ENCODE measurements around the gene USP40.

Gene USP40

GRCh38 chr2:233473386-233473791 is 93.2 kb downstream of the USP40 start:
- Histone ChIP-seq H3K14ac (ENCODE audit: low read length) (no peak overlapping the region), H3K18ac (ENCODE audit: low read length) (no peak overlapping the region), H4K91ac (ENCODE audit: low read depth, low read length) (no peak overlapping the region), H3K23ac (ENCODE audit: low read length) (no peak overlapping the region), H3K4me2 (ENCODE audit: low read length) (no peak overlapping the region), H2BK5ac (ENCODE audit: low read depth, low read length, poor library complexity) (no peak overlapping the region), H3K27me3 (ENCODE audit: insufficient read depth, low read length) (no peaks in the 10 kb centered on the region), H2AFZ (ENCODE audit: insufficient read depth, low read length, poor library complexity) (no peak overlapping the region), H3K9me3 (ENCODE audit: insufficient read depth, low read depth, low read length) (no peaks in the 10 kb centered on the region), H3K27ac (ENCODE audit: low read depth, low read length) (no peak overlapping the region), H4K12ac (ENCODE audit: low read depth, low read length) (no peak overlapping the region), H3K4me3 (ENCODE audit: low read depth, low read length) (no peak overlapping the region), H2BK12ac (ENCODE audit: low read length) (no peak overlapping the region), H2BK120ac (ENCODE audit: insufficient read depth, low read length, poor library complexity) (no peak overlapping the region), H3K4ac (ENCODE audit: low read depth, low read length) (no peak overlapping the region), H3K9ac (ENCODE audit: low read length) (no peak overlapping the region), H3K36me3 (ENCODE audit: control insufficient read depth in 1 of 2, insufficient read depth in 2 of 2, low read length in 2 of 2) (peaks cover 37 to 40% of the 10 kb centered on the region in 2 experiments), H4K8ac (ENCODE audit: low read depth, low read length) (no peak overlapping the region), H3K79me2 (ENCODE audit: control insufficient read depth, insufficient read depth, low read length, poor library complexity) (no peaks in the 10 kb centered on the region), H3K79me1 (ENCODE audit: low read length) (no peaks in the 10 kb centered on the region), H2AK5ac (ENCODE audit: low read length) (no peak overlapping the region), H3K4me1 (ENCODE audit: control insufficient read depth in 1 of 2, insufficient read depth in 2 of 2, low read length in 2 of 2) (no peaks in the 10 kb centered on the region)
- no CpG with 5 or more reads among the region's 19 CpGs for WGBS (ENCODE audit: extremely low coverage, insufficient coverage, insufficient read length)
- no peak for DNase-seq

GRCh38 chr2:233471291-233472035 is 95.1 kb downstream of the USP40 start:
- Histone ChIP-seq H3K18ac (ENCODE audit: low read length) (no peak overlapping the region), H4K12ac (ENCODE audit: low read depth, low read length) (no peak overlapping the region), H3K4me2 (ENCODE audit: low read length) (no peak overlapping the region), H2BK5ac (ENCODE audit: low read depth, low read length, poor library complexity) (no peak overlapping the region), H3K79me1 (ENCODE audit: low read length) (no peaks in the 10 kb centered on the region), H2AFZ (ENCODE audit: insufficient read depth, low read length, poor library complexity) (no peak overlapping the region), H3K4ac (ENCODE audit: low read depth, low read length) (no peak overlapping the region), H3K27ac (ENCODE audit: low read depth, low read length) (no peak overlapping the region), H3K36me3 (ENCODE audit: control insufficient read depth in 1 of 2, insufficient read depth in 2 of 2, low read length in 2 of 2) (peaks cover 35 to 41% of the 10 kb centered on the region in 2 experiments), H3K27me3 (ENCODE audit: insufficient read depth, low read length) (no peaks in the 10 kb centered on the region), H3K9ac (ENCODE audit: low read length) (no peak overlapping the region), H4K91ac (ENCODE audit: low read depth, low read length) (no peak overlapping the region), H3K23ac (ENCODE audit: low read length) (no peak overlapping the region), H3K79me2 (ENCODE audit: control insufficient read depth, insufficient read depth, low read length, poor library complexity) (no peaks in the 10 kb centered on the region), H2BK12ac (ENCODE audit: low read length) (no peak overlapping the region), H3K14ac (ENCODE audit: low read length) (no peak overlapping the region), H2BK120ac (ENCODE audit: insufficient read depth, low read length, poor library complexity) (no peak overlapping the region), H4K8ac (ENCODE audit: low read depth, low read length) (no peak overlapping the region), H3K4me3 (ENCODE audit: low read depth, low read length) (no peak overlapping the region), H3K9me3 (ENCODE audit: insufficient read depth, low read depth, low read length) (no peaks in the 10 kb centered on the region), H2AK5ac (ENCODE audit: low read length) (no peak overlapping the region), H3K4me1 (ENCODE audit: control insufficient read depth in 1 of 2, insufficient read depth in 2 of 2, low read length in 2 of 2) (no peaks in the 10 kb centered on the region)
- DNase-seq, result no peak
- no CpG with 5 or more reads among the region's 12 CpGs for WGBS (ENCODE audit: extremely low coverage, insufficient coverage, insufficient read length)

- Histone ChIP-seq H3K27me3 (ENCODE audit: insufficient read depth, low read length) (no peaks in the 10 kb centered on the region), H4K12ac (ENCODE audit: low read depth, low read length) (no peak overlapping the region), H3K4me3 (ENCODE audit: low read depth, low read length) (no peak overlapping the region), H3K79me2 (ENCODE audit: control insufficient read depth, insufficient read depth, low read length, poor library complexity) (no peaks in the 10 kb centered on the region), H2BK12ac (ENCODE audit: low read length) (no peak overlapping the region), H4K91ac (ENCODE audit: low read depth, low read length) (no peak overlapping the region), H2AFZ (ENCODE audit: insufficient read depth, low read length, poor library complexity) (no peak overlapping the region), H3K36me3 (ENCODE audit: control insufficient read depth in 1 of 2, insufficient read depth in 2 of 2, low read length in 2 of 2) (peaks cover 32 to 43% of the 10 kb centered on the region in 2 experiments), H3K4me2 (ENCODE audit: low read length) (no peak overlapping the region), H2BK5ac (ENCODE audit: low read depth, low read length, poor library complexity) (no peak overlapping the region), H4K8ac (ENCODE audit: low read depth, low read length) (no peak overlapping the region), H3K9ac (ENCODE audit: low read length) (no peak overlapping the region), H3K27ac (ENCODE audit: low read depth, low read length) (no peak overlapping the region), H3K18ac (ENCODE audit: low read length) (no peak overlapping the region), H2AK5ac (ENCODE audit: low read length) (no peak overlapping the region), H3K79me1 (ENCODE audit: low read length) (no peaks in the 10 kb centered on the region), H3K14ac (ENCODE audit: low read length) (no peak overlapping the region), H3K23ac (ENCODE audit: low read length) (no peak overlapping the region), H3K9me3 (ENCODE audit: insufficient read depth, low read depth, low read length) (no peaks in the 10 kb centered on the region), H2BK120ac (ENCODE audit: insufficient read depth, low read length, poor library complexity) (no peak overlapping the region), H3K4me1 (ENCODE audit: control insufficient read depth in 1 of 2, insufficient read depth in 2 of 2, low read length in 2 of 2) (no peaks in the 10 kb centered on the region), H3K4ac (ENCODE audit: low read depth, low read length) (no peak overlapping the region)
- no peak for DNase-seq
- no CpG with 5 or more reads among the region's 14 CpGs for WGBS (ENCODE audit: extremely low coverage, insufficient coverage, insufficient read length)
These were observed 95.7 kb downstream of the USP40 start for GRCh38 chr2:233470839-233471238.

GRCh38 chr2:233470011-233470687 is 96.4 kb downstream of the USP40 start:
- H3K27me3 ChIP-seq (ENCODE audit: insufficient read depth, low read length), result no peaks in the 10 kb centered on the region
- no peaks in the 10 kb centered on the region for H3K9me3 ChIP-seq (ENCODE audit: insufficient read depth, low read depth, low read length)
- H3K4ac ChIP-seq (ENCODE audit: low read depth, low read length), result no peak overlapping the region
- H3K4me2 ChIP-seq (ENCODE audit: low read length), result no peak overlapping the region
- H2BK5ac ChIP-seq (ENCODE audit: low read depth, low read length, poor library complexity), result no peak overlapping the region
- H3K23ac ChIP-seq (ENCODE audit: low read length), result no peak overlapping the region
- no peaks in the 10 kb centered on the region for H3K79me2 ChIP-seq (ENCODE audit: control insufficient read depth, insufficient read depth, low read length, poor library complexity)
- no peak overlapping the region for H2BK12ac ChIP-seq (ENCODE audit: low read length)
- H3K36me3 ChIP-seq (ENCODE audit: control insufficient read depth in 1 of 2, insufficient read depth in 2 of 2, low read length in 2 of 2), result peaks cover 30 to 38% of the 10 kb centered on the region in 2 experiments
- H3K9ac ChIP-seq (ENCODE audit: low read length), result no peak overlapping the region
- no peak overlapping the region for H2AFZ ChIP-seq (ENCODE audit: insufficient read depth, low read length, poor library complexity)
- no peak overlapping the region for H3K27ac ChIP-seq (ENCODE audit: low read depth, low read length)
- no peak overlapping the region for H4K91ac ChIP-seq (ENCODE audit: low read depth, low read length)
- no peak overlapping the region for H3K14ac ChIP-seq (ENCODE audit: low read length)
- H2BK120ac ChIP-seq (ENCODE audit: insufficient read depth, low read length, poor library complexity), result no peak overlapping the region
- no peak overlapping the region for H3K18ac ChIP-seq (ENCODE audit: low read length)
- WGBS (ENCODE audit: extremely low coverage, insufficient coverage, insufficient read length), result no CpG with 5 or more reads among the region's 20 CpGs
- H3K4me3 ChIP-seq (ENCODE audit: low read depth, low read length), result no peak overlapping the region
- no peak overlapping the region for H4K8ac ChIP-seq (ENCODE audit: low read depth, low read length)
- H4K12ac ChIP-seq (ENCODE audit: low read depth, low read length), result no peak overlapping the region
- H3K4me1 ChIP-seq (ENCODE audit: control insufficient read depth in 1 of 2, insufficient read depth in 2 of 2, low read length in 2 of 2), result no peaks in the 10 kb centered on the region
- no peak overlapping the region for H2AK5ac ChIP-seq (ENCODE audit: low read length)
- H3K79me1 ChIP-seq (ENCODE audit: low read length), result no peaks in the 10 kb centered on the region
- no peak for DNase-seq
